Neural progenitor cell (in vitro differentiated cells): ENCODE data around the gene EID1. TPM values are rescaled to one million over a fixed set of nuclear protein-coding genes. Genes with fewer than 3 reads are reported as not detected.

Source experiments
- DNase-seq: peaks from one replicate; pipeline ENCODE4 v3.0.0-alpha.2; 2016; ENCODE audit warnings: low spot score
- H2AFZ ChIP-seq: fragments of 200-600 bp; sonication (generic); replicated peaks from 2 replicates; pipeline ENCODE4 v1.6.1; 2016; ENCODE audit warnings: antibody characterized with exemption
- H3F3A ChIP-seq: fragments of 200-600 bp; sonication (generic); 2 replicates; pipeline ENCODE4 v1.6.1; 2016; ENCODE audit warnings: antibody characterized with exemption, low read depth
- H3K27ac ChIP-seq: fragments of 200-600 bp; sonication (generic); 2 replicates; pipeline ENCODE4 v1.5.1; 2016; ENCODE audit warnings: mild to moderate bottlenecking
- H3K27me3 ChIP-seq: fragments of 200-600 bp; sonication (generic); 2 replicates; pipeline ENCODE4 v1.6.1; 2016; ENCODE audit warnings: mild to moderate bottlenecking, moderate library complexity
- H3K36me3 ChIP-seq: fragments of 200-600 bp; sonication (generic); 2 replicates; pipeline ENCODE4 v1.5.1; 2016
- H3K4me1 ChIP-seq: fragments of 200-600 bp; sonication (generic); 2 replicates; pipeline ENCODE4 v1.6.1; 2016; ENCODE audit warnings: mixed run types
- H3K4me2 ChIP-seq: fragments of 200-600 bp; sonication (generic); 2 replicates; pipeline ENCODE4 v1.6.1; 2016
- H3K4me3 ChIP-seq: fragments of 200-600 bp; sonication (generic); 2 replicates; pipeline ENCODE4 v1.5.1; 2016
- H3K79me2 ChIP-seq: fragments of 200-600 bp; sonication (generic); 2 replicates; pipeline ENCODE4 v1.6.1; 2016; ENCODE audit warnings: low read depth
- H3K9ac ChIP-seq: fragments of 200-600 bp; sonication (generic); 2 replicates; pipeline ENCODE4 v1.6.1; 2016
- H3K9me3 ChIP-seq: fragments of 200-600 bp; sonication (generic); 2 replicates; pipeline ENCODE4 v1.5.1; 2016; ENCODE audit warnings: low read depth
- H4K20me1 ChIP-seq: fragments of 200-600 bp; sonication (generic); 2 replicates; pipeline ENCODE4 v1.6.1; 2016; ENCODE audit warnings: low read depth
- H3K27ac Mint-ChIP-seq: 3 replicates; pipeline ENCODE4 v1.8.0; 2021; ENCODE audit warnings: mixed read lengths
- H3K27me3 Mint-ChIP-seq: 2 replicates; pipeline ENCODE4 v1.8.0; 2022; ENCODE audit warnings: low read depth, mild to moderate bottlenecking, inconsistent platforms, moderate library complexity, mixed read lengths; ENCODE audit not compliant: insufficient read depth
- H3K36me3 Mint-ChIP-seq: 3 replicates; pipeline ENCODE4 v1.8.0; 2021; ENCODE audit warnings: mixed read lengths
- H3K4me1 Mint-ChIP-seq: 3 replicates; pipeline ENCODE4 v1.8.0; 2021; ENCODE audit warnings: mixed read lengths
- H3K4me3 Mint-ChIP-seq: 3 replicates; pipeline ENCODE4 v1.8.0; 2021; ENCODE audit warnings: mild to moderate bottlenecking, moderate library complexity, mixed read lengths
- H3K9me3 Mint-ChIP-seq: 3 replicates; pipeline ENCODE4 v1.8.0; 2020; ENCODE audit warnings: mixed read lengths
- CTCF ChIP-seq: fragments of 200-600 bp; sonication (generic); IDR thresholded peaks from 2 replicates; pipeline ENCODE4 v1.5.1; 2017; ENCODE audit warnings: antibody characterized with exemption, mild to moderate bottlenecking
- EZH2 ChIP-seq: fragments of 200-600 bp; sonication (generic); IDR thresholded peaks from 2 replicates; pipeline ENCODE4 v1.6.1; 2017; ENCODE audit warnings: antibody characterized with exemption, mild to moderate bottlenecking, moderate library complexity
- EZH2phosphoT487 ChIP-seq: fragments of 200-600 bp; sonication (generic); IDR thresholded peaks from 2 replicates; pipeline ENCODE4 v1.6.1; 2017; ENCODE audit warnings: antibody characterized with exemption
- total RNA-seq: library from RNA; depleted of rRNA; stranded (reverse); fragments of >200 nt; gene quantifications from 2 replicates; pipeline ENCODE4 v1.2.3, GENCODE V29; 2015; ENCODE audit warnings: low replicate concordance

Gene EID1
- total RNA-seq: 205 and 292 TPM in 2 replicates

- peak within 1 kb of the TSS; percentile 54 for H2AFZ ChIP-seq
- peaks cover 22% of the 10 kb centered on the region for H3K4me1 Mint-ChIP-seq
- peak; percentile 98 for DNase-seq
Measured at GRCh38 chr15:48877630-48878595, at the start of gene EID1. TSS of gene EID1 (plus strand) at chr15:48878134. CDS start at chr15:48878177, 43 bp downstream.

GRCh38 chr15:48828471-48828870 is 49.5 kb upstream of the EID1 start:
- Histone ChIP-seq H3K9ac (no peak overlapping the region), H3K9me3 (no peaks in the 10 kb centered on the region), H4K20me1 (no peaks in the 10 kb centered on the region), H3K4me2 (no peak overlapping the region), H3F3A (peaks cover 3% of the 10 kb centered on the region), H2AFZ (no peak overlapping the region), H3K27ac (no peak overlapping the region), H3K27me3 (no peaks in the 10 kb centered on the region), H3K79me2 (no peaks in the 10 kb centered on the region), H3K36me3 (no peaks in the 10 kb centered on the region), H3K4me3 (no peak overlapping the region), H3K4me1 (peaks cover 5% of the 10 kb centered on the region)
- peaks cover 2% of the 10 kb centered on the region for H3K36me3 Mint-ChIP-seq
- no peaks in the 10 kb centered on the region for H3K27me3 Mint-ChIP-seq
- peaks cover under 1% of the 10 kb centered on the region for H3K4me1 Mint-ChIP-seq
- H3K27ac Mint-ChIP-seq: no peak overlapping the region
- H3K9me3 Mint-ChIP-seq: peaks cover 8% of the 10 kb centered on the region
- H3K4me3 Mint-ChIP-seq: no peak overlapping the region
- no peak for DNase-seq
- TF ChIP-seq EZH2: no peak
- no peak for TF ChIP-seq CTCF
- no peak for TF ChIP-seq EZH2phosphoT487

More at GRCh38 chr15:48877630-48878595, at the start of gene EID1:
- peak within 1 kb of the TSS; percentile 99 for H3K27ac Mint-ChIP-seq
- H3K27me3 ChIP-seq: no peaks in the 10 kb centered on the region
- H3K4me2 ChIP-seq: peak within 1 kb of the TSS; percentile 96
- no peaks in the 10 kb centered on the region for H3F3A ChIP-seq
- H3K9me3 Mint-ChIP-seq: no peaks in the 10 kb centered on the region
- peak within 1 kb of the TSS; percentile 99 for H3K4me3 Mint-ChIP-seq
- peak within 1 kb of the TSS; percentile 77 for H3K4me3 ChIP-seq
- peaks cover 4% of the 10 kb centered on the region for H3K36me3 Mint-ChIP-seq
- H3K9me3 ChIP-seq: no peaks in the 10 kb centered on the region
- H3K79me2 ChIP-seq: peaks cover 30% of the 10 kb centered on the region
- TF ChIP-seq CTCF (no peak), EZH2 (no peak), EZH2phosphoT487 (no peak)
- H3K27me3 Mint-ChIP-seq: peaks cover 10% of the 10 kb centered on the region
- peaks cover 23% of the 10 kb centered on the region for H4K20me1 ChIP-seq
- H3K27ac ChIP-seq: peak within 1 kb of the TSS; percentile 27
- peaks cover 8% of the 10 kb centered on the region for H3K36me3 ChIP-seq
- peaks cover 14% of the 10 kb centered on the region for H3K4me1 ChIP-seq
- H3K9ac ChIP-seq: peak within 1 kb of the TSS; percentile 48

GRCh38 chr15:48828906-48829305 is 49.0 kb upstream of the EID1 start:
- Histone ChIP-seq H3F3A (peaks cover 3% of the 10 kb centered on the region), H3K4me3 (no peak overlapping the region), H4K20me1 (no peaks in the 10 kb centered on the region), H3K4me1 (peaks cover under 1% of the 10 kb centered on the region), H2AFZ (no peak overlapping the region), H3K79me2 (no peaks in the 10 kb centered on the region), H3K27me3 (no peaks in the 10 kb centered on the region), H3K27ac (no peak overlapping the region), H3K9ac (no peak overlapping the region), H3K4me2 (no peak overlapping the region), H3K36me3 (no peaks in the 10 kb centered on the region), H3K9me3 (no peaks in the 10 kb centered on the region)
- no peak for DNase-seq
- Mint-ChIP-seq H3K36me3 (peaks cover 2% of the 10 kb centered on the region), H3K27me3 (no peaks in the 10 kb centered on the region), H3K9me3 (peaks cover 8% of the 10 kb centered on the region), H3K27ac (no peak overlapping the region), H3K4me1 (no peaks in the 10 kb centered on the region), H3K4me3 (no peak overlapping the region)
- TF ChIP-seq EZH2: no peak

GRCh38 chr15:48832648-48833047 is 45.3 kb upstream of the EID1 start:
- no peaks in the 10 kb centered on the region for H3K27me3 Mint-ChIP-seq
- no peaks in the 10 kb centered on the region for H3K79me2 ChIP-seq
- H3K9ac ChIP-seq: no peak overlapping the region
- peaks cover 13% of the 10 kb centered on the region for H3K4me1 ChIP-seq
- H3K36me3 ChIP-seq: no peaks in the 10 kb centered on the region
- no peaks in the 10 kb centered on the region for H3K4me1 Mint-ChIP-seq
- H4K20me1 ChIP-seq: no peaks in the 10 kb centered on the region
- no peak overlapping the region for H3K27ac ChIP-seq
- peaks cover 2% of the 10 kb centered on the region for H3K36me3 Mint-ChIP-seq
- no peak overlapping the region for H3K4me2 ChIP-seq
- H3K27me3 ChIP-seq: no peaks in the 10 kb centered on the region
- H3K9me3 ChIP-seq: no peaks in the 10 kb centered on the region
- peaks cover 11% of the 10 kb centered on the region for H3F3A ChIP-seq
- H3K4me3 ChIP-seq: no peak overlapping the region
- H2AFZ ChIP-seq: no peak overlapping the region
- DNase-seq: no peak
- peaks cover 8% of the 10 kb centered on the region for H3K9me3 Mint-ChIP-seq
- no peak for TF ChIP-seq EZH2phosphoT487
- no peak overlapping the region for H3K4me3 Mint-ChIP-seq
- H3K27ac Mint-ChIP-seq: no peak overlapping the region
